ENCODE results near the gene KRT2.

KRT2 gene

DNA sequence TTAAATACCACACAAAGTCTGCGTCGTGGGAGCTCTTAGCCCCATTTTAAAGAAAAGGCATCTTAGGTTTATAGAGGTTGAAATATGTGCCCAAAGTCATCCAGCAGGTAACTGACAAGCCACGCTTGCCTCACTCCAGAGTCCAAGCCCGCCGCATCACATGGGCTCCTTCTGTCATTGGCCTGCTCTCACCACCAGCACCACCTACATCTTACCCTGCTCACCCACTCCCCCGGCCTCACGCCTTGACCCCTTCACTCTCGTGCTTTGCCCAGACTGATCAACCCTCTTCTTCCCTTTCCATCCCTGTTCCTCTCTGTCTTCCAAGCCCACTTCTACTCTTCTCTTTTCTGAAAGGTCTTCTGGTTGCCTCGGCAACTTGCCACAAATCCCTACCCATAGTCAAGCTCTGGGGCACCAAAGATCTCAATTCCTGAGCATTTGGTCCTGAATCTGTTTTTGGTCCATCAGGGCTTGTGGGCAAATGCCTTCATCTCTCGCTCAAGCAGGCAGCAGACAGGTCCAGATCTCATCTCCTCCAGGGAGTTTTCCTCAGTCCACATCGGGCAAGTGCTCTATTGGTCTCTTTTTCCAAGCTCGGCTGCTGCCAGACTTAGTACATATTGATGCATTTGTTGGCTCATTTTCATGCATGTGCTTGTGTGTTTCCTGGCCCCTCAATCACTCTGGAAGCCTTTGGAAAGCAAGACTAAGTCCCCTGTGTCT lies 31.7 kb upstream of the KRT2 start:
- CTCF ChIA-PET = interaction anchor here (1.0 kb wide), 1 partner anchor 562 kb away, joined by 3 read pairs; no protein-coding TSS in a partner anchor

DNA sequence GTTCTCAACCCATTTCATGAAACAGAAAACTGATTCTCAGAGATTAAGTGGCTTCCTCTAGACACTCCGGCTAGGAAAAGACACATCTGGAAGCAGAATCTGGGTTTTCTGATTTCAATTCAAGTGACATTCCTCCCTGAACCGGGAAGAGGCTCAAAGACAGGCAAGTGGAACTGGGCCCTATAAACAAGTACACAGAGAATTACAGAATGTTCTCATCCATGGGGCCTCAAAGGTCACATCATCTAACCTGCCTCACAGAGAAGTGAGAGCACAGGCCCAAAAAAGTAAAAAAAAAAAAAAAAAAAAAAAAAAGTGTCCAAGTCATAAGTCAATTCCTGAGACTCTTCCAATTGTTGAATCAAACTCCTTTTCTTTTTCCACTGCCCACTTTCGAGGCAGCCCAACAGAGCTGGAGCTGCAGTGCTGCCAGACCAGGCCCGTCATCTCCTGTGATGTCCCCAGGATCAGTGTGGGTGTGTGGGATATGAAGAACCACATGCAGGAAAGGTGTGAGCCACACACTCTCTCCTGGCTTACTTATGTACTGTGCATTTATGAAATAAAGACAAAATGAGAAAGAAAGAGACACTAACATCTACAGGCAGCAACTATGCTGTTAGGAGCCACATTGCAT lies 31.0 kb upstream of the KRT2 start:
- no peaks in the 10 kb centered on the region for H3K4me1 ChIP-seq (ENCODE audit: control insufficient read depth, insufficient read depth, low read length)
- H3K9me3 ChIP-seq (ENCODE audit: control insufficient read depth, insufficient read depth, low read depth, low read length) = no peaks in the 10 kb centered on the region
- no peak for TF ChIP-seq ZNF366 (tag by site-specific recombination; conservative IDR thresholded peaks at IDR 0.05)
- no peak for TF ChIP-seq GLI4 (tag by site-specific recombination; IDR thresholded peaks at IDR 0.05)
- TF ChIP-seq, protein P1, sequence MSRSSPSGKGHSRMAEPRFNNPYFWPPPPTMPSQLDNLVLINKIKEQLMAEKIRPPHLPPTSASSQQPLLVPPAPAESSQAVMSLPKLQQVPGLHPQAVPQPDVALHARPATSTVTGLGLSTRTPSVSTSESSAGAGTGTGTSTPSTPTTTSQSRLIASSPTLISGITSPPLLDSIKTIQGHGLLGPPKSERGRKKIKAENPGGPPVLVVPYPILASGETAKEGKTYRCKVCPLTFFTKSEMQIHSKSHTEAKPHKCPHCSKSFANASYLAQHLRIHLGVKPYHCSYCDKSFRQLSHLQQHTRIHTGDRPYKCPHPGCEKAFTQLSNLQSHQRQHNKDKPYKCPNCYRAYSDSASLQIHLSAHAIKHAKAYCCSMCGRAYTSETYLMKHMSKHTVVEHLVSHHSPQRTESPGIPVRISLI (tag by site-specific recombination; IDR thresholded peaks at IDR 0.05) = no peak
- no peak for TF ChIP-seq ZNF423 (tag by site-specific recombination; IDR thresholded peaks at IDR 0.05)
- TF ChIP-seq MZF1 (tag by site-specific recombination; IDR thresholded peaks at IDR 0.05; ENCODE audit: borderline replicate concordance) = no peak
- no peak for TF ChIP-seq ZNF24 (tag by site-specific recombination; IDR thresholded peaks at IDR 0.05)
- TF ChIP-seq YY2 (tag by site-specific recombination; IDR thresholded peaks at IDR 0.05) = no peak
- TF ChIP-seq ZNF529 (tag by site-specific recombination; IDR thresholded peaks at IDR 0.05; ENCODE audit: insufficient replicate concordance) = no peak
- TF ChIP-seq, protein P2, sequence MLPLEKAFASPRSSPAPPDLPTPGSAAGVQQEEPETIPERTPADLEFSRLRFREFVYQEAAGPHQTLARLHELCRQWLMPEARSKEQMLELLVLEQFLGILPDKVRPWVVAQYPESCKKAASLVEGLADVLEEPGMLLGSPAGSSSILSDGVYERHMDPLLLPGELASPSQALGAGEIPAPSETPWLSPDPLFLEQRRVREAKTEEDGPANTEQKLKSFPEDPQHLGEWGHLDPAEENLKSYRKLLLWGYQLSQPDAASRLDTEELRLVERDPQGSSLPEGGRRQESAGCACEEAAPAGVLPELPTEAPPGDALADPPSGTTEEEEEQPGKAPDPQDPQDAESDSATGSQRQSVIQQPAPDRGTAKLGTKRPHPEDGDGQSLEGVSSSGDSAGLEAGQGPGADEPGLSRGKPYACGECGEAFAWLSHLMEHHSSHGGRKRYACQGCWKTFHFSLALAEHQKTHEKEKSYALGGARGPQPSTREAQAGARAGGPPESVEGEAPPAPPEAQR (tag by site-specific recombination; IDR thresholded peaks at IDR 0.05) = no peak
- no peak for TF ChIP-seq ZNF776 (tag by site-specific recombination; IDR thresholded peaks at IDR 0.05; ENCODE audit: borderline replicate concordance)
- ChIA-PET CTCF (interaction anchor here (1.0 kb wide), 1 partner anchor 562 kb away, joined by 3 read pairs; no protein-coding TSS in a partner anchor), POLR2A (no interaction called here)
- H3K4me3 ChIP-seq (ENCODE audit: low read depth, low read length) = no peak overlapping the region
- no peak overlapping the region for H3K27ac ChIP-seq (ENCODE audit: extremely low read depth, low read depth, low read length)
- H3K36me3 ChIP-seq (ENCODE audit: control insufficient read depth in 2 of 2, insufficient read depth in 1 of 2, low read length in 2 of 2) = no peaks in the 10 kb centered on the region

More for the DNA sequence above, 31.7 kb upstream of the KRT2 start:
- no peaks in the 10 kb centered on the region for H3K9me3 ChIP-seq (ENCODE audit: control insufficient read depth, insufficient read depth, low read depth, low read length)
- no peak overlapping the region for H3K27ac ChIP-seq (ENCODE audit: extremely low read depth, low read depth, low read length)
- TF ChIP-seq, protein P3, sequence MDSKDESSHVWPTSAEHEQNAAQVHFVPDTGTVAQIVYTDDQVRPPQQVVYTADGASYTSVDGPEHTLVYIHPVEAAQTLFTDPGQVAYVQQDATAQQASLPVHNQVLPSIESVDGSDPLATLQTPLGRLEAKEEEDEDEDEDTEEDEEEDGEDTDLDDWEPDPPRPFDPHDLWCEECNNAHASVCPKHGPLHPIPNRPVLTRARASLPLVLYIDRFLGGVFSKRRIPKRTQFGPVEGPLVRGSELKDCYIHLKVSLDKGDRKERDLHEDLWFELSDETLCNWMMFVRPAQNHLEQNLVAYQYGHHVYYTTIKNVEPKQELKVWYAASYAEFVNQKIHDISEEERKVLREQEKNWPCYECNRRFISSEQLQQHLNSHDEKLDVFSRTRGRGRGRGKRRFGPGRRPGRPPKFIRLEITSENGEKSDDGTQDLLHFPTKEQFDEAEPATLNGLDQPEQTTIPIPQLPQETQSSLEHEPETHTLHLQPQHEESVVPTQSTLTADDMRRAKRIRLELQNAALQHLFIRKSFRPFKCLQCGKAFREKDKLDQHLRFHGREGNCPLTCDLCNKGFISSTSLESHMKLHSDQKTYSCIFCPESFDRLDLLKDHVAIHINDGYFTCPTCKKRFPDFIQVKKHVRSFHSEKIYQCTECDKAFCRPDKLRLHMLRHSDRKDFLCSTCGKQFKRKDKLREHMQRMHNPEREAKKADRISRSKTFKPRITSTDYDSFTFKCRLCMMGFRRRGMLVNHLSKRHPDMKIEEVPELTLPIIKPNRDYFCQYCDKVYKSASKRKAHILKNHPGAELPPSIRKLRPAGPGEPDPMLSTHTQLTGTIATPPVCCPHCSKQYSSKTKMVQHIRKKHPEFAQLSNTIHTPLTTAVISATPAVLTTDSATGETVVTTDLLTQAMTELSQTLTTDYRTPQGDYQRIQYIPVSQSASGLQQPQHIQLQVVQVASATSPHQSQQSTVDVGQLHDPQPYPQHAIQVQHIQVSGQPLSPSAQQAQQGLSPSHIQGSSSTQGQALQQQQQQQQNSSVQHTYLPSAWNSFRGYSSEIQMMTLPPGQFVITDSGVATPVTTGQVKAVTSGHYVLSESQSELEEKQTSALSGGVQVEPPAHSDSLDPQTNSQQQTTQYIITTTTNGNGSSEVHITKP (tag by site-specific recombination; IDR thresholded peaks at IDR 0.05) = no peak
- no peak for TF ChIP-seq ZNF623 (tag by site-specific recombination; IDR thresholded peaks at IDR 0.05)
- no peaks in the 10 kb centered on the region for H3K4me1 ChIP-seq (ENCODE audit: control insufficient read depth, insufficient read depth, low read length)
- no peak overlapping the region for H3K4me3 ChIP-seq (ENCODE audit: low read depth, low read length)
- POLR2A ChIA-PET = no interaction called here
- no peaks in the 10 kb centered on the region for H3K36me3 ChIP-seq (ENCODE audit: control insufficient read depth in 2 of 2, insufficient read depth in 1 of 2, low read length in 2 of 2)

DNA sequence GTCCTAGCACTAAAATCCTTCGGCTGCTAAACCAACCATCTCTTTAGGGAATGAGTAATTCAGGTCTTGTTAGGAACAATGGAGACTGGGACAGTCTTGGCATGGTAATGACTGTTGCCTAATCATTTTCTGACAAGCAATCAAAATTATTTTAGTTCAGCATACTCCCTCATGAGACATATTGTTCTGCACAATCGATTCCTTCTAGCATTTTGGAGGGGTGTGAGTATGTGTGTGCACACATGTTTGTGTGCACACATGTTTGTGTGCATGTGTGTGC lies 30.3 kb upstream of the KRT2 start:
- CTCF ChIA-PET = no interaction called here

More for the DNA sequence above, 30.3 kb upstream of the KRT2 start:
- no peaks in the 10 kb centered on the region for H3K4me1 ChIP-seq (ENCODE audit: control insufficient read depth, insufficient read depth, low read length)
- TF ChIP-seq ZNF670 (tag by site-specific recombination; IDR thresholded peaks at IDR 0.05; ENCODE audit: low read depth) (no peak), ZNF514 (tag by site-specific recombination; IDR thresholded peaks at IDR 0.05) (no peak), FEZF1 (tag by site-specific recombination; IDR thresholded peaks at IDR 0.05) (no peak), MYNN (tag by site-specific recombination; IDR thresholded peaks at IDR 0.05; ENCODE audit: borderline replicate concordance) (no peak)
- POLR2A ChIA-PET = no interaction called here
- H3K9me3 ChIP-seq (ENCODE audit: control insufficient read depth, insufficient read depth, low read depth, low read length) = no peaks in the 10 kb centered on the region
- H3K27ac ChIP-seq (ENCODE audit: extremely low read depth, low read depth, low read length) = no peak overlapping the region
- no peak overlapping the region for H3K4me3 ChIP-seq (ENCODE audit: low read depth, low read length)
- H3K36me3 ChIP-seq (ENCODE audit: control insufficient read depth in 2 of 2, insufficient read depth in 1 of 2, low read length in 2 of 2) = no peaks in the 10 kb centered on the region
